ENCODE results near the gene SKA2.
"Not testable (repeated sequence)": the region's sequence is repeated elsewhere in the genome, so short reads cannot be mapped to it uniquely, and the experiment has no call there.

The SKA2 gene

GRCh38 chr17:59093702-59094231 is 61.2 kb downstream of the SKA2 start:
- DNase-seq: no peak

- no peak for DNase-seq
These were observed 61.8 kb downstream of the SKA2 start for GRCh38 chr17:59093145-59093701.

GRCh38 chr17:59090593-59090992 is 64.4 kb downstream of the SKA2 start:
- not testable (repeated sequence) for DNase-seq

DNA sequence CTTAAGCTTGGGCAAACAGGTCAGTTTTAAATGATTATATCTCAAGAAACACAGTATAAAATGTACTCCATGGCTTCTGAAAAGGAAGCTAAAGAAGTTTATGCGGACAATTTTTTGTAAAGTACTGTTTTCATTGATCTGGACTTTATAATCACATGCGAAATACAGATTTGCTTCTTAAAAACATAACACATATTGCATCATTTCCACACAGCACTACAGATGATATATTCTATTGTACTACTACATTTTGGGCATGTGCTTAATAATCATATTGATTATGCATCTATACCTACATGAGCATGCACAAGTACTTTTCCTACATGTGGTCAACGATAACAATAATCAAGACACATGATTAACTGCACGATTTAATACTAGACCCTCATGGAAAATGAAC is 70.8 kb downstream of the SKA2 start:
- no peak for DNase-seq

DNA sequence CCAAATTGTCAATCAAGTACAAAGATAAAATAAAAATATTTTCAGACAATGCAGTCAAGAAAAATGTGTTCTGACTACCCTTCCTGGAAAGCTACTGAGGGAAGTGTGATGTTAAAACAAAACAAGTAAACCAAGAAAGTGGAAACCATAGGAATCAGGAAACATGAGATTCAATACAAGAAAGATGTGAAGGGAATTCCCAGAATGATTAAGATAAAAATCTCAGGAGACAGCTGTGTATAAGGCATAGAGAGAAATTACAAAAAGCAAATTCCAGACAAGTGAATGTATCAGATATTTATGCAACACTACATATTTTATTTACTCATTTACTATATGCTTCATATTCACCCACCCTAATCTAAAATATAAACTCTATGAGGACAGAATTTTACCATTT is 80.5 kb downstream of the SKA2 start:
- no peak for DNase-seq

DNA sequence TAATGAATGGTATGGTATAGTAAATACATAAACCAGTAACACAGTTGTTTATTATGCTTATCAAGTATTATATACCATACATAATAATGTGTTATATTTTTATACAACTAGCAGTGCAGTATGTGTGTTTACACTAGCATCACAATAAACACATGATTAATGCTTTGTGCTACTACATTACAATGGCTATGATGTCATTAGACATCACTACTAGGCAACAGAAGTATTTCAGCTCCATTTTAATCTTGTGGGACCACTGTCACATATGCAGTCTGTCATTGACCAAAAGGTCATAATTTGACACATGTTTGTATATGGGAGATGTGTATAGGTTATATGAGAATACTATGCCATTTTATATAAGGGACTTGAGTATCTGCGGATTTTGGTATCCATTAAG is 81.0 kb downstream of the SKA2 start:
- no peak for DNase-seq

DNA sequence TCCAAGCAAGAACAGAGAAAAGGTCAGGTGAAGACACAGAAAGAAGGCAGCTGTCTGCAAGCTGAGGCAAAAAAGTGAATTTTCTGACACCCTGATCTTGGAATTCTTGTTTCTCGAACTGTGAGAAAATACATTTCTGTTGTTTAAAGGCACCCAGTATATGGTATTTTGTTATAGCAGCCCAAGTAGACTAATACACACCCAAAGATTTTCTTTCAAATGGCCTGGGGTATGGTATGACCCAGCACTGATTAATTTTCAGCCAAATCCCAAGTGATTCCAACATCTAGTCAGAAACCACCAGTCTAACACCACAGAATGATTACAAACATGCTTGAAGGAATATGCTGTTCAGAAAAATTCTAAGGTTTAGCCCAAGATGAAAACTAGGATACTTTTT is 85.1 kb downstream of the SKA2 start:
- DNase-seq: no peak

DNA sequence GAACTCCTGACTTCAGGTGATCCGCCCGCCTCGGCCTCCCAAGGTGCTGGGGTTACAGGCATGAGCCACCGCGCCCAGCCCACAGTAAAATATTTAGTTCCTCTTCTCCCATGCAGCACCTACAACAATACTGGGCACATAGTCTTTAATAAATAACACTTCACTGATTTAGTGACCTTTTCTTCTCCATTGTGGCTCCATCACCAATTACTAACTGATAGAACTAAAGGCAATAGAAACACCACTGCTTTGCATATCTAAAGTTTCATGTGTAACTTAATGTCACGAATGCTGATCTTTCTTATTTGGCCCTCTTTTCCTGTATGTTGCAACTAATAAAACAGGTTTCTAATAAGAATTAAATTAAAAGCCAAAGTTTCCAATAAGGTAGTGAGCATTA is 87.2 kb downstream of the SKA2 start:
- no peak for DNase-seq

DNA sequence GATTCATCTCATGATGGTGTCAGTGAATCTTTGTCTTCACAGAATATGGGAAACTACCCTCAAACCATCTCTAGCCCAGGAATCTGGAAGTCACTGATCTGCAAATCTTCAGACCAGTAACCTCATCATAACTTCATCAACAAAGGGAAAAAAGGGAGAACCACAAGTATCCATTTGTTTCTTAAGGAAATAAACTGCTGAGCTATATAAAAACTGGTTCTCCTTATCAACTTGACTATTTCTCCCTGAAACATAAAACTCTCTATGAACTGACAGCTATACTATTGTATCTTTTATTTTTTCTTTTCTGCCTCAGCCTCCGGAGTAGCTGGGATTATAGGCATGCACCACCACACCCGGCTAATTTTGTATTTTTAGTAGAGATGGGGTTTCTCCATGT is 87.6 kb downstream of the SKA2 start:
- DNase-seq: no peak

DNA sequence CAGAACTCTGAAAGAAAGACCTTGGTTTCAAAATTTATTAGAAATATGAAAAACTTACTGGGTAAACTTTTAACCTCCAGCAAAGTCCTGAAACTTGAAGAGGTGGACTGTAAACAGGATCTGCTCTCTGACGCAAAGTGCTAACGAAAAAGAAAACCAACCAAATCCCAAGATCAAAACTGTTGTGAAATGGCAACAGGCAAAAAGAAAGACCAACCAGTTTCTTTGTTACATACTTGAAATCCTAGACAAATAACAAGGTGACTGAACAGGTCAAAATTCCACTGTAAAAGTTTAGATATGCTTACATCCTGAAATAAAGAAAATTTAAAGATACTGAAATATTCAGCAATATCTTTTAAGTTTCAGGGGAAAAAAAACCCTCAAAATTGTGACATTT is 92.5 kb downstream of the SKA2 start:
- DNase-seq: no peak

Measured in SIG-M5 (cell line).